ENCODE results near the gene EPN3.

The EPN3 gene

GRCh38 chr17:50502301-50502990 is 30.1 kb upstream of the EPN3 start:
- TF ChIP-seq ZNF202 (tag by site-specific recombination; IDR thresholded peaks at IDR 0.05; ENCODE audit: borderline replicate concordance), result no peak
- no peak for TF ChIP-seq ZNF350 (tag by site-specific recombination; IDR thresholded peaks at IDR 0.05)
- TF ChIP-seq ZNF747 (tag by site-specific recombination; IDR thresholded peaks at IDR 0.05), result no peak
- no peak for TF ChIP-seq ZNF596 (tag by site-specific recombination; IDR thresholded peaks at IDR 0.05)
- no peak for TF ChIP-seq SCRT1 (tag by site-specific recombination; IDR thresholded peaks at IDR 0.05; ENCODE audit: borderline replicate concordance)
- no peak for TF ChIP-seq OVOL3 (tag by site-specific recombination; IDR thresholded peaks at IDR 0.05)
- no peak for TF ChIP-seq ZNF169 (tag by site-specific recombination; IDR thresholded peaks at IDR 0.05)
- TF ChIP-seq ZNF629 (tag by site-specific recombination; IDR thresholded peaks at IDR 0.05), result no peak
- TF ChIP-seq ZSCAN5A (tag by site-specific recombination; IDR thresholded peaks at IDR 0.05), result no peak
- TF ChIP-seq ZNF18 (tag by site-specific recombination; IDR thresholded peaks at IDR 0.05), result no peak
- TF ChIP-seq ZNF366 (tag by site-specific recombination; conservative IDR thresholded peaks at IDR 0.05), result no peak
- TF ChIP-seq ZNF133 (tag by site-specific recombination; IDR thresholded peaks at IDR 0.05), result no peak
- no peak for TF ChIP-seq ZXDB (tag by site-specific recombination; IDR thresholded peaks at IDR 0.05)
- no peak for TF ChIP-seq ZNF529 (tag by site-specific recombination; IDR thresholded peaks at IDR 0.05; ENCODE audit: insufficient replicate concordance)
- no peak for TF ChIP-seq ZNF837 (tag by site-specific recombination; IDR thresholded peaks at IDR 0.05)
- no peak for TF ChIP-seq GLIS1 (tag by site-specific recombination; IDR thresholded peaks at IDR 0.05)

GRCh38 chr17:50505591-50506130 is 26.9 kb upstream of the EPN3 start:
- no peak overlapping the region for H3K27ac ChIP-seq (ENCODE audit: extremely low read depth, low read depth, low read length)
- ChIA-PET POLR2A (interaction anchor here (1.1 kb wide), 1 partner anchor 12 kb away, joined by 3 read pairs; no protein-coding TSS in a partner anchor), CTCF (interaction anchor here (0.6 to 1.8 kb wide), 12 partner anchors 10 to 1327 kb away, joined by 3 to 6 read pairs (median 4); no protein-coding TSS in a partner anchor)
- no peaks in the 10 kb centered on the region for H3K9me3 ChIP-seq (ENCODE audit: control insufficient read depth, insufficient read depth, low read depth, low read length)
- H3K4me3 ChIP-seq (ENCODE audit: low read depth, low read length), result no peak overlapping the region
- H3K36me3 ChIP-seq (ENCODE audit: control insufficient read depth in 2 of 2, insufficient read depth in 1 of 2, low read length in 2 of 2), result no peaks in the 10 kb centered on the region
- H3K4me1 ChIP-seq (ENCODE audit: control insufficient read depth, insufficient read depth, low read length), result no peaks in the 10 kb centered on the region
- TF ChIP-seq ZNF561 (tag by site-specific recombination; IDR thresholded peaks at IDR 0.05; ENCODE audit: borderline replicate concordance) (no peak), PRDM10 (tag by site-specific recombination; IDR thresholded peaks at IDR 0.05) (no peak), ZNF830 (tag by site-specific recombination; IDR thresholded peaks at IDR 0.05; ENCODE audit: low read depth) (no peak), ZNF639 (tag by site-specific recombination; IDR thresholded peaks at IDR 0.05) (no peak), ZNF747 (tag by site-specific recombination; IDR thresholded peaks at IDR 0.05) (no peak), ZNF426 (tag by site-specific recombination; IDR thresholded peaks at IDR 0.05) (no peak), ZNF629 (tag by site-specific recombination; IDR thresholded peaks at IDR 0.05) (no peak), REST (tag by site-specific recombination; IDR thresholded peaks at IDR 0.05) (no peak)

More at GRCh38 chr17:50502301-50502990, 30.1 kb upstream of the EPN3 start:
- Histone ChIP-seq H3K4me3 (ENCODE audit: low read depth, low read length) (no peak overlapping the region), H3K4me1 (ENCODE audit: control insufficient read depth, insufficient read depth, low read length) (no peaks in the 10 kb centered on the region), H3K9me3 (ENCODE audit: control insufficient read depth, insufficient read depth, low read depth, low read length) (no peaks in the 10 kb centered on the region), H3K36me3 (ENCODE audit: control insufficient read depth in 2 of 2, insufficient read depth in 1 of 2, low read length in 2 of 2) (no peaks in the 10 kb centered on the region), H3K27ac (ENCODE audit: extremely low read depth, low read depth, low read length) (no peak overlapping the region)
- ChIA-PET POLR2A (interaction anchor here (1.3 kb wide), 1 partner anchor 138 kb away, joined by 3 read pairs; no protein-coding TSS in a partner anchor), CTCF (interaction anchor here (1.2 to 7.5 kb wide), 12 partner anchors 9 to 151 kb away, joined by 3 to 95 read pairs (median 6); partner anchors contain the start of gene LRRC59)

All from HEK293 (cell line).